HL-60 (cell line): Measurements from ENCODE around the gene OSER1.

Experiments used
- POLR2AphosphoS5 ChIP-seq: IDR thresholded peaks from 2 replicates; pipeline ENCODE4 v1.6.1; 2012; ENCODE audit warnings: low read depth
- TF ChIP-seq, protein P1 (sequence below): IDR thresholded peaks from one replicate; pipeline ENCODE4 v1.5.1; 2011; ENCODE audit warnings: low read length, control low read depth, inconsistent platforms; ENCODE audit not compliant: insufficient read depth

DNA sequence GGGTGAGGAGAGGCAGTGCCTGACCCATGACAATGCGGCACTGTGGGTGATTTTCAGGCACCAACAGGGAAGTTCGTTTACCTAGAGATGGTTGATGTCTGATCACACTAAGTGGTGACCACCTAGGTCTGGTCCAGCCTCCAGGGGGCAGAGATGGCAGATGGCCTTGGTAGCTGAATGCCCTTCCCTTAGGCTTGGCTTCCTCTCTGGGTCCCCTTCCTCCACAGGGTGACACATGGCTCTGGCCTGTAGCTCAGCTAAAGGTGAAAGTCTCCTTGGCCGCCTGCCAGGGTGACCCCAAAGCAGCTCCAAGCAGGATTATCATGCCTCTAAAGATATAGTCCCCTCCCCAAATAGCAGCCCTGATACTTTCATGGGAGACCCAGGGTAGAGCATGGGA, 43.0 kb upstream of the OSER1 start:
- TF ChIP-seq, protein P1, sequence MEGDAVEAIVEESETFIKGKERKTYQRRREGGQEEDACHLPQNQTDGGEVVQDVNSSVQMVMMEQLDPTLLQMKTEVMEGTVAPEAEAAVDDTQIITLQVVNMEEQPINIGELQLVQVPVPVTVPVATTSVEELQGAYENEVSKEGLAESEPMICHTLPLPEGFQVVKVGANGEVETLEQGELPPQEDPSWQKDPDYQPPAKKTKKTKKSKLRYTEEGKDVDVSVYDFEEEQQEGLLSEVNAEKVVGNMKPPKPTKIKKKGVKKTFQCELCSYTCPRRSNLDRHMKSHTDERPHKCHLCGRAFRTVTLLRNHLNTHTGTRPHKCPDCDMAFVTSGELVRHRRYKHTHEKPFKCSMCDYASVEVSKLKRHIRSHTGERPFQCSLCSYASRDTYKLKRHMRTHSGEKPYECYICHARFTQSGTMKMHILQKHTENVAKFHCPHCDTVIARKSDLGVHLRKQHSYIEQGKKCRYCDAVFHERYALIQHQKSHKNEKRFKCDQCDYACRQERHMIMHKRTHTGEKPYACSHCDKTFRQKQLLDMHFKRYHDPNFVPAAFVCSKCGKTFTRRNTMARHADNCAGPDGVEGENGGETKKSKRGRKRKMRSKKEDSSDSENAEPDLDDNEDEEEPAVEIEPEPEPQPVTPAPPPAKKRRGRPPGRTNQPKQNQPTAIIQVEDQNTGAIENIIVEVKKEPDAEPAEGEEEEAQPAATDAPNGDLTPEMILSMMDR = no peak
- TF ChIP-seq POLR2AphosphoS5 = no peak
